ENCODE measurements around the gene AAR2. TPM values are rescaled to one million over a fixed set of nuclear protein-coding genes. Genes with fewer than 3 reads are reported as not detected.

AAR2 gene
- total RNA-seq, 1 donor from 2014 or later, result 20.3 TPM

GRCh38 chr20:36238153-36238552 is 1.9 kb downstream of the AAR2 start:
- TF ChIP-seq CTCF (IDR thresholded peaks at IDR 0.05; ENCODE audit: unreplicated experiment), result no peak
- Mint-ChIP-seq H3K4me1 (ENCODE audit: unreplicated experiment) (peaks cover 20% of the 10 kb centered on the region), H3K27me3 (ENCODE audit: unreplicated experiment) (no peaks in the 10 kb centered on the region), H3K4me3 (ENCODE audit: unreplicated experiment) (no peak overlapping the region), H3K9me3 (ENCODE audit: unreplicated experiment) (no peaks in the 10 kb centered on the region), H3K36me3 (ENCODE audit: low read depth, unreplicated experiment) (no peaks in the 10 kb centered on the region), H3K27ac (ENCODE audit: unreplicated experiment) (no peak overlapping the region)
- DNase-seq (ENCODE audit: low spot score), result no peak

DNA sequence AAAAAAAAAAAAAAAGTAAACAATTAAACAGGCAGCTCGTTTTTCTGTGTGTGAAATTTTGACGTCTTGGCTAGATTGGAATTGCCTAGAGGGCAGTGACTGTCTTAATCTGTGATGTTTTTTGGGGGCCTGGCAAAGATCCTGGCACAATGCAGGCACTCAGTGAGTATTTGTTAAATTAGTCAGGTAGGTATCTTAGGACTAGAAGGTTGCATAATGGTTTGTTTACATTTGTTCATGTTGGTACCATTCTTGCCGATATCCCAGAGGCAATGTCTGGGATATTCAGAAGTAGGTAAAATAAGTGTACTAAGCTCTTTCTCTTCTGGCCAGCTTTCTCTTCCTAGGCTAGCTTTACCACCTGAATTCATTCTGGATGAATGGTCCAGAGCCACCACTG is 2.5 kb downstream of the AAR2 start:
- peaks cover 17% of the 10 kb centered on the region for H3K4me1 Mint-ChIP-seq (ENCODE audit: unreplicated experiment)
- H3K36me3 Mint-ChIP-seq (ENCODE audit: low read depth, unreplicated experiment), result peaks cover 2% of the 10 kb centered on the region
- H3K27ac Mint-ChIP-seq (ENCODE audit: unreplicated experiment), result no peak overlapping the region
- DNase-seq (ENCODE audit: low spot score), result no peak
- H3K27me3 Mint-ChIP-seq (ENCODE audit: unreplicated experiment), result no peaks in the 10 kb centered on the region
- TF ChIP-seq CTCF (IDR thresholded peaks at IDR 0.05; ENCODE audit: unreplicated experiment), result no peak
- H3K4me3 Mint-ChIP-seq (ENCODE audit: unreplicated experiment), result no peak overlapping the region
- H3K9me3 Mint-ChIP-seq (ENCODE audit: unreplicated experiment), result no peaks in the 10 kb centered on the region

DNA sequence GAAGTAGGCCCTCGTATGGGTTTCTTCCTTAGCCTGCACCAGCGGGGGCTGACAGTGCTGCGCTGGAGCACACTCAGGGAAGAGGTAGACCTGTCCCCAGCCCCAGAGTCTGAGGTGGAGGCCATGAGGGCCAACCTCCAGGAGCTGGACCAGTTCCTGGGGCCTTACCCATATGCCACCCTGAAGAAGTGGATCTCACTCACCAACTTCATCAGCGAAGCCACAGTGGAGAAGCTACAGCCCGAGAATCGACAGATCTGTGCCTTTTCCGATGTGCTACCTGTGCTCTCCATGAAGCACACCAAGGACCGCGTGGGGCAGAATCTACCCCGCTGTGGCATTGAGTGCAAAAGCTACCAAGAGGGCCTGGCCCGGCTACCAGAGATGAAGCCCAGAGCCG is 3.8 kb downstream of the AAR2 start:
- no peak for DNase-seq (ENCODE audit: low spot score)
- H3K36me3 Mint-ChIP-seq (ENCODE audit: low read depth, unreplicated experiment), result peaks cover 8% of the 10 kb centered on the region
- no peaks in the 10 kb centered on the region for H3K27me3 Mint-ChIP-seq (ENCODE audit: unreplicated experiment)
- H3K4me1 Mint-ChIP-seq (ENCODE audit: unreplicated experiment), result peaks cover 17% of the 10 kb centered on the region
- H3K27ac Mint-ChIP-seq (ENCODE audit: unreplicated experiment), result no peak overlapping the region
- H3K9me3 Mint-ChIP-seq (ENCODE audit: unreplicated experiment), result no peaks in the 10 kb centered on the region
- no peak for TF ChIP-seq CTCF (IDR thresholded peaks at IDR 0.05; ENCODE audit: unreplicated experiment)
- no peak overlapping the region for H3K4me3 Mint-ChIP-seq (ENCODE audit: unreplicated experiment)

GRCh38 chr20:36241678-36242077 is 5.4 kb downstream of the AAR2 start:
- H3K36me3 Mint-ChIP-seq (ENCODE audit: low read depth, unreplicated experiment), result peaks cover 14% of the 10 kb centered on the region
- H3K9me3 Mint-ChIP-seq (ENCODE audit: unreplicated experiment), result no peaks in the 10 kb centered on the region
- no peak for DNase-seq (ENCODE audit: low spot score)

DNA sequence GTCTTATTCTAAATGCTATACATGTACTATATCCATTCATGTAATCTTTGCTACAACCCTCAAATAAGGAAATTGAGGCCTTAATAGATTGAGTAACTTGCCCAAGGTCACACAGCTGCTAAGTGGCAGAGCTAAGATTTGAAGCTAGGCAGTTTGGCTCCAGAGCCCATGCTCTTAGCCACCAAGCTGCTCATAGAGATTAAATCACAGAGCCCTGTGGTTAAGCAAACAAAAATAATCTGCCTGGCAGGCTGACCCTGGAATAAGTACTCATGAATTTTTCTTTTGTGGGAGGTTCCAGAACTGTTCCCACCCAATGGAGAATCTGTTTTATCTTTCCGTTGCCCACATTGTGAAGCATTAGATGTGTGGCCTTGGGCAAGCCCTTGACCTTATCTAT is 7.4 kb downstream of the AAR2 start:
- DNase-seq (ENCODE audit: low spot score), result no peak
- Mint-ChIP-seq H3K4me3 (ENCODE audit: unreplicated experiment) (no peak overlapping the region), H3K27me3 (ENCODE audit: unreplicated experiment) (peaks cover 2% of the 10 kb centered on the region), H3K9me3 (ENCODE audit: unreplicated experiment) (no peaks in the 10 kb centered on the region), H3K27ac (ENCODE audit: unreplicated experiment) (no peak overlapping the region), H3K4me1 (ENCODE audit: unreplicated experiment) (no peaks in the 10 kb centered on the region), H3K36me3 (ENCODE audit: low read depth, unreplicated experiment) (peaks cover 23% of the 10 kb centered on the region)
- TF ChIP-seq CTCF (IDR thresholded peaks at IDR 0.05; ENCODE audit: unreplicated experiment), result no peak

More at GRCh38 chr20:36241678-36242077, 5.4 kb downstream of the AAR2 start:
- H3K4me1 Mint-ChIP-seq (ENCODE audit: unreplicated experiment), result peaks cover 9% of the 10 kb centered on the region
- TF ChIP-seq CTCF (IDR thresholded peaks at IDR 0.05; ENCODE audit: unreplicated experiment), result no peak
- no peak overlapping the region for H3K27ac Mint-ChIP-seq (ENCODE audit: unreplicated experiment)
- H3K27me3 Mint-ChIP-seq (ENCODE audit: unreplicated experiment), result peaks cover 2% of the 10 kb centered on the region
- H3K4me3 Mint-ChIP-seq (ENCODE audit: unreplicated experiment), result no peak overlapping the region
